SK-N-SH treated with all-trans-retinoic acid at 6 μM for 48 hours (cell line): Measurements from ENCODE around the gene AGPS.

ENCODE experiments used
- ATAC-seq: fragments of 200-7000 bp; cut with Tn5 transposase; 3 replicates; pipeline ENCODE4 v1.9.1; 2020; ENCODE audit warnings: mild to moderate bottlenecking, moderate library complexity
- ARNTL ChIP-seq: fragments of 450-650 bp; formaldehyde crosslinking; IDR thresholded peaks from 2 replicates; pipeline ENCODE4 v1.5.0; 2020; ENCODE audit warnings: low read depth, mild to moderate bottlenecking, moderate library complexity, borderline replicate concordance
- CREB5 ChIP-seq: fragments of 250-450 bp; sonication (Bioruptor Pico); IDR thresholded peaks from 2 replicates; pipeline ENCODE4 v1.5.1; 2020; ENCODE audit warnings: low read depth, mild to moderate bottlenecking, moderate library complexity
- CSDC2 ChIP-seq: fragments of 250-450 bp; sonication (Bioruptor Pico); IDR thresholded peaks from 2 replicates; pipeline ENCODE4 v1.5.0; 2020; ENCODE audit warnings: mild to moderate bottlenecking, moderate library complexity
- CSRNP3 ChIP-seq: fragments of 250-450 bp; sonication (Bioruptor Pico); IDR thresholded peaks from 2 replicates; pipeline ENCODE4 v1.5.1; 2021; ENCODE audit warnings: mild to moderate bottlenecking, moderate library complexity
- ESRRG ChIP-seq: fragments of 250-450 bp; sonication (Bioruptor Pico); IDR thresholded peaks from 2 replicates; pipeline ENCODE4 v1.6.1; 2021; ENCODE audit warnings: mild to moderate bottlenecking
- GLIS3 ChIP-seq: fragments of 250-450 bp; sonication (Bioruptor Pico); IDR thresholded peaks from 2 replicates; pipeline ENCODE4 v1.5.0; 2020; ENCODE audit warnings: mild to moderate bottlenecking, moderate library complexity
- ISL1 ChIP-seq: fragments of 250-450 bp; sonication (Bioruptor Pico); IDR thresholded peaks from 2 replicates; pipeline ENCODE4 v2.1.2; 2022; ENCODE audit warnings: mild to moderate bottlenecking, moderate library complexity
- PATZ1 ChIP-seq: fragments of 250-450 bp; sonication (Bioruptor Pico); IDR thresholded peaks from 2 replicates; pipeline ENCODE4 v1.8.0; 2020; ENCODE audit warnings: mild to moderate bottlenecking, moderate library complexity, borderline replicate concordance
- POU6F1 ChIP-seq: fragments of 250-450 bp; sonication (Bioruptor Pico); IDR thresholded peaks from 2 replicates; pipeline ENCODE4 v1.8.0; 2021; ENCODE audit warnings: low read depth, mild to moderate bottlenecking, moderate library complexity, borderline replicate concordance
- SNAI2 ChIP-seq: fragments of 250-450 bp; sonication (Bioruptor Pico); IDR thresholded peaks from 2 replicates; pipeline ENCODE4 v1.5.0; 2020; ENCODE audit warnings: mild to moderate bottlenecking, moderate library complexity
- TOX ChIP-seq: fragments of 250-450 bp; sonication (Bioruptor Pico); IDR thresholded peaks from 2 replicates; pipeline ENCODE4 v1.8.0; 2021; ENCODE audit warnings: mild to moderate bottlenecking, moderate library complexity, borderline replicate concordance
- TSHZ2 ChIP-seq: fragments of 250-450 bp; sonication (Bioruptor Pico); IDR thresholded peaks from 2 replicates; pipeline ENCODE4 v1.5.0; 2020; ENCODE audit warnings: mild to moderate bottlenecking, moderate library complexity
- ZC3H10 ChIP-seq: fragments of 250-450 bp; sonication (Bioruptor Pico); IDR thresholded peaks from 2 replicates; pipeline ENCODE4 v1.5.1; 2021; ENCODE audit warnings: mild to moderate bottlenecking, moderate library complexity
- ZFP30 ChIP-seq: fragments of 450-650 bp; formaldehyde crosslinking; IDR thresholded peaks from 2 replicates; pipeline ENCODE4 v1.5.0; 2022; ENCODE audit warnings: mild to moderate bottlenecking, moderate library complexity
- ZNF565 ChIP-seq: fragments of 450-650 bp; formaldehyde crosslinking; conservative IDR thresholded peaks from 2 replicates; pipeline ENCODE4 v1.5.0; 2020; ENCODE audit warnings: low read depth, mild to moderate bottlenecking, moderate library complexity
- ZNF70 ChIP-seq: fragments of 450-650 bp; formaldehyde crosslinking; IDR thresholded peaks from 2 replicates; pipeline ENCODE4 v1.5.0; 2020; ENCODE audit warnings: mild to moderate bottlenecking, moderate library complexity
- ZNF8 ChIP-seq: fragments of 450-650 bp; formaldehyde crosslinking; IDR thresholded peaks from 2 replicates; pipeline ENCODE4 v1.5.0; 2020; ENCODE audit warnings: mild to moderate bottlenecking, moderate library complexity

AGPS gene

GRCh38 chr2:177413703-177414102 lies 21.1 kb downstream of the AGPS start:
- no peak for ATAC-seq
- no peak for TF ChIP-seq ZNF70 (CRISPR knock-in tag)
- no peak for TF ChIP-seq CSDC2 (CRISPR knock-in tag)
- no peak for TF ChIP-seq CREB5 (CRISPR knock-in tag)
- TF ChIP-seq GLIS3 = no peak
- no peak for TF ChIP-seq PATZ1
- no peak for TF ChIP-seq SNAI2
- TF ChIP-seq ZNF565 (CRISPR knock-in tag) = no peak
- TF ChIP-seq TOX (CRISPR knock-in tag) = no peak
- TF ChIP-seq ARNTL (CRISPR knock-in tag) = no peak
- no peak for TF ChIP-seq POU6F1 (CRISPR knock-in tag)
- TF ChIP-seq ZNF8 (CRISPR knock-in tag) = no peak
- no peak for TF ChIP-seq ESRRG (CRISPR knock-in tag)
- no peak for TF ChIP-seq TSHZ2 (CRISPR knock-in tag)
- no peak for TF ChIP-seq CSRNP3 (CRISPR knock-in tag)
- no peak for TF ChIP-seq ZC3H10 (CRISPR knock-in tag)

GRCh38 chr2:177419274-177419673 lies 26.7 kb downstream of the AGPS start:
- TF ChIP-seq POU6F1 (CRISPR knock-in tag) = no peak
- 0 out of 2 replicates have a peak, but pooled peaks have one; percentile 12 for TF ChIP-seq ISL1 (CRISPR knock-in tag)
- no peak for TF ChIP-seq ZFP30 (CRISPR knock-in tag)

GRCh38 chr2:177422271-177422670 lies 29.7 kb downstream of the AGPS start:
- ATAC-seq = no peak
- no peak for TF ChIP-seq POU6F1 (CRISPR knock-in tag)

More at GRCh38 chr2:177419274-177419673, 26.7 kb downstream of the AGPS start:
- ATAC-seq = no peak
